HUES48 (cell line): ENCODE data around the gene ELF2.

Experiments used
- H3K27ac ChIP-seq: one replicate; pipeline ENCODE4 v1.7.0; 2013; ENCODE audit warnings: low read depth, low read length, inconsistent platforms
- H3K27me3 ChIP-seq: 2 replicates; pipeline ENCODE4 v1.6.1; 2013; ENCODE audit warnings: mild to moderate bottlenecking, low read length; ENCODE audit not compliant: control insufficient read depth, insufficient read depth
- H3K36me3 ChIP-seq: 2 replicates; pipeline ENCODE4 v1.6.1; 2013; ENCODE audit warnings: low read length; ENCODE audit not compliant: control insufficient read depth, insufficient read depth
- H3K4me1 ChIP-seq: 2 replicates; pipeline ENCODE4 v1.6.1; 2013; ENCODE audit warnings: mild to moderate bottlenecking, low read length; ENCODE audit not compliant: control insufficient read depth, insufficient read depth
- H3K4me3 ChIP-seq: 2 replicates; pipeline ENCODE4 v1.5.1; 2013; ENCODE audit warnings: mild to moderate bottlenecking, low read depth, low read length
- H3K9ac ChIP-seq: 2 replicates; pipeline ENCODE4 v1.6.1; 2013; ENCODE audit warnings: mild to moderate bottlenecking, low read depth, low read length, moderate library complexity
- H3K9me3 ChIP-seq: 2 replicates; pipeline ENCODE4 v1.6.1; 2013; ENCODE audit warnings: low read length; ENCODE audit not compliant: control insufficient read depth, insufficient read depth

Gene ELF2

DNA sequence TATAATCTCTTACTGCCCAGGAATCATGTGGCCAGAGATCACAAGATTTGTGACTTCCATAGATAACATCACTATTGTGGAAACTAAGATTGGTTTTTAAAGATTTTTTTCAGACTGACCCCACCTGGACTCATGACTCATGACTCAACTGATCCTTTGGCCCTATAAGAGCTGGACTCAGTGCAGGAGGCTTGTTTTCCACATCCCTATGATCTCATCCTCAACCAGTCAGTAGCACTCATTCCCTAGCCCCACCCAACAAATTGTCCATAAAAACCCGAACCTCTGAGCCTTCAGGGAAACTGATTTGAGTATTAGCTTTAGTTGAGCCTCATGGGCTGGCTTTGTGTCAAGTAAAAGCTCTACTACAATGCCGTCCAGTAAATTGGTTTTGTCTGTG, 169.4 kb downstream of the ELF2 start:
- Histone ChIP-seq H3K27me3 (no peaks in the 10 kb centered on the region), H3K27ac (no peak overlapping the region), H3K36me3 (no peaks in the 10 kb centered on the region), H3K9ac (no peak overlapping the region), H3K9me3 (peaks cover 7% of the 10 kb centered on the region), H3K4me1 (no peaks in the 10 kb centered on the region), H3K4me3 (no peak overlapping the region)
